Keratinocyte (primary cell): Measurements from ENCODE around the gene MKRN2. TPM values are rescaled to one million over a fixed set of nuclear protein-coding genes. Genes with fewer than 3 reads are reported as not detected.

ENCODE experiments used
- DNase-seq: peaks from one replicate; pipeline ENCODE4 v3.0.0-alpha.2; 2011; ENCODE audit warnings: low read depth, missing footprints, low spot score
- FAIRE-seq: peaks from 2 replicates; lab custom pipeline; 2011; peaks lifted over from hg19 to GRCh38; lab: Jason Lieb, UNC
- H2AFZ ChIP-seq: 2 replicates; pipeline ENCODE4 v1.6.0; 2012; ENCODE audit warnings: low read length, control low read depth, inconsistent platforms; ENCODE audit not compliant: control insufficient read depth
- H3K27ac ChIP-seq: 2 replicates; pipeline ENCODE4 v1.5.1; 2011; ENCODE audit warnings: low read length; ENCODE audit not compliant: control insufficient read depth, insufficient read depth
- H3K27me3 ChIP-seq: 3 replicates; pipeline ENCODE4 v1.6.0; 2011; ENCODE audit warnings: low read length; ENCODE audit not compliant: control insufficient read depth, insufficient read depth; ENCODE audit errors: extremely low read depth
- H3K36me3 ChIP-seq, 2 experiments: 2 replicates in 1 of 2; 3 replicates in 1 of 2; pipeline ENCODE4 v1.5.1; 2011; ENCODE audit warnings: low read length in 2 of 2, mild to moderate bottlenecking in 1 of 2; ENCODE audit not compliant: control insufficient read depth in 2 of 2, insufficient read depth in 2 of 2; ENCODE audit errors: extremely low read depth in 1 of 2
- H3K4me1 ChIP-seq: 3 replicates; pipeline ENCODE4 v1.5.1; 2011; ENCODE audit warnings: low read length; ENCODE audit not compliant: control insufficient read depth, insufficient read depth; ENCODE audit errors: extremely low read depth
- H3K4me2 ChIP-seq: 3 replicates; pipeline ENCODE4 v1.6.0; 2011; ENCODE audit warnings: low read depth, low read length; ENCODE audit not compliant: control insufficient read depth, insufficient read depth; ENCODE audit errors: extremely low read depth
- H3K4me3 ChIP-seq, 3 experiments: fragments of 200-600 bp in 1 of 3; sonication (generic) in 1 of 3; 2 replicates in 2 of 3; 3 replicates in 1 of 3; pipeline ENCODE4 v1.5.1; 2011 to 2016; ENCODE audit warnings: low read length in 3 of 3, mild to moderate bottlenecking in 3 of 3, control low read depth in 2 of 3, inconsistent platforms in 1 of 3, low read depth in 1 of 3, mixed read lengths in 1 of 3, mixed run types in 1 of 3, moderate library complexity in 1 of 3; ENCODE audit not compliant: control insufficient read depth in 2 of 3, insufficient read depth in 2 of 3; ENCODE audit errors: extremely low read depth in 1 of 3
- H3K79me2 ChIP-seq: 2 replicates; pipeline ENCODE4 v1.6.0; 2012; ENCODE audit warnings: low read length; ENCODE audit not compliant: control insufficient read depth, insufficient read depth
- H3K9ac ChIP-seq: 3 replicates; pipeline ENCODE4 v1.6.0; 2011; ENCODE audit warnings: low read length; ENCODE audit not compliant: control insufficient read depth, insufficient read depth; ENCODE audit errors: extremely low read depth
- H3K9me1 ChIP-seq: 3 replicates; pipeline ENCODE4 v1.6.0; 2011; ENCODE audit warnings: low read length; ENCODE audit not compliant: control insufficient read depth, insufficient read depth; ENCODE audit errors: extremely low read depth
- H3K9me3 ChIP-seq: 2 replicates; pipeline ENCODE4 v1.5.1; 2012; ENCODE audit warnings: low read depth, low read length; ENCODE audit not compliant: control insufficient read depth
- H4K20me1 ChIP-seq: 3 replicates; pipeline ENCODE4 v1.6.0; 2011; ENCODE audit warnings: low read length; ENCODE audit not compliant: control insufficient read depth, insufficient read depth; ENCODE audit errors: extremely low read depth
- CTCF ChIP-seq, 3 experiments: IDR thresholded peaks in 1 of 3; conservative IDR thresholded peaks in 1 of 3; optimal IDR thresholded peaks in 1 of 3; 2 replicates in 2 of 3; 3 replicates in 1 of 3; pipeline versions ENCODE3 to v1.5.1; 2011; ENCODE audit warnings: low read length in 3 of 3, mild to moderate bottlenecking in 3 of 3, moderate library complexity in 2 of 3, control low read depth in 1 of 3, inconsistent platforms in 1 of 3; ENCODE audit not compliant: insufficient read depth in 2 of 3; ENCODE audit errors: extremely low read depth in 1 of 3
- EZH2 ChIP-seq: IDR thresholded peaks from one replicate; pipeline ENCODE4 v1.6.1; 2012; ENCODE audit warnings: inconsistent platforms, mild to moderate bottlenecking, low read length, moderate library complexity
- dilution Hi-C: fragments of 300-500 bp; cut with MboI; formaldehyde crosslinking; loops from one replicate; pipeline ENCODE4 v1.7.0; 2020; ENCODE audit warnings: low sequenced_read_pairs; ENCODE audit not compliant: extremely low pct_ligation_motif_present
- polyA plus RNA-seq, 5 experiments: library from polyadenylated mRNA; depleted of rRNA in 3 of 5; stranded (reverse) in 3 of 5; stranded (forward) in 1 of 5; unstranded in 1 of 5; fragments of >200 nt; gene quantifications; 1 replicate in 1 of 5; 2 replicates in 3 of 5; 3 replicates in 1 of 5; pipeline versions ENCODE4 v1.2.1 to v1.2.3, GENCODE V29; 2011 to 2012; ENCODE audit warnings: missing spikeins in 2 of 5, low read depth in 1 of 5, low replicate concordance in 1 of 5

Gene MKRN2
- polyA plus RNA-seq, 1 donor (not counting 4 experiments of a cell fraction or from before 2014, with no cell fraction given) = 31.8 TPM

GRCh38 chr3:12571986-12572385 lies 15.1 kb downstream of the MKRN2 start:
- no peak overlapping the region for H3K9ac ChIP-seq
- FAIRE-seq (no peak), DNase-seq (no peak)
- H3K27ac ChIP-seq = no peak overlapping the region
- peaks cover 2% of the 10 kb centered on the region for H4K20me1 ChIP-seq
- no peaks in the 10 kb centered on the region for H3K9me3 ChIP-seq
- no peaks in the 10 kb centered on the region for H3K4me1 ChIP-seq
- H3K36me3 ChIP-seq = peaks cover 24 to 37% of the 10 kb centered on the region in 2 experiments
- dilution Hi-C loops = no loop called here
- H2AFZ ChIP-seq = no peak overlapping the region
- no peak overlapping the region for H3K4me3 ChIP-seq
- H3K27me3 ChIP-seq = no peaks in the 10 kb centered on the region
- no peak for TF ChIP-seq EZH2
- TF ChIP-seq CTCF (optimal IDR thresholded peaks at IDR 0.05 in 1 of 3, IDR thresholded peaks at IDR 0.05 in 1 of 3, conservative IDR thresholded peaks at IDR 0.05 in 1 of 3; ENCODE audit: extremely low read depth in 1 of 3, insufficient read depth in 2 of 3, low read length in 3 of 3) = no peak
- H3K4me2 ChIP-seq = no peak overlapping the region
- H3K9me1 ChIP-seq = no peaks in the 10 kb centered on the region
- peaks cover 14% of the 10 kb centered on the region for H3K79me2 ChIP-seq

- no peak overlapping the region for H3K27ac ChIP-seq
- no peak overlapping the region for H3K9ac ChIP-seq
- no peak overlapping the region for H3K4me3 ChIP-seq
- H3K4me2 ChIP-seq = no peak overlapping the region
- no peaks in the 10 kb centered on the region for H4K20me1 ChIP-seq
- peaks cover 28 to 45% of the 10 kb centered on the region in 2 experiments for H3K36me3 ChIP-seq
- dilution Hi-C loops = no loop called here
- DNase-seq (no peak), FAIRE-seq (no peak)
- H3K9me3 ChIP-seq = no peaks in the 10 kb centered on the region
- H2AFZ ChIP-seq = no peak overlapping the region
- H3K9me1 ChIP-seq = no peaks in the 10 kb centered on the region
- no peaks in the 10 kb centered on the region for H3K4me1 ChIP-seq
- H3K27me3 ChIP-seq = no peaks in the 10 kb centered on the region
- H3K79me2 ChIP-seq = no peaks in the 10 kb centered on the region
- TF ChIP-seq CTCF (optimal IDR thresholded peaks at IDR 0.05 in 1 of 3, IDR thresholded peaks at IDR 0.05 in 1 of 3, conservative IDR thresholded peaks at IDR 0.05 in 1 of 3; ENCODE audit: extremely low read depth in 1 of 3, insufficient read depth in 2 of 3, low read length in 3 of 3) = no peak
- no peak for TF ChIP-seq EZH2
These were observed 17.2 kb downstream of the MKRN2 start for GRCh38 chr3:12574131-12574530.
